ENCODE results near the gene EIF4A2. TPM values are rescaled to one million over a fixed set of nuclear protein-coding genes. Genes with fewer than 3 reads are reported as not detected.

Gene EIF4A2
- total RNA-seq, 6 donors from 2014 or later, result 215 to 409 (median 290) TPM

DNA sequence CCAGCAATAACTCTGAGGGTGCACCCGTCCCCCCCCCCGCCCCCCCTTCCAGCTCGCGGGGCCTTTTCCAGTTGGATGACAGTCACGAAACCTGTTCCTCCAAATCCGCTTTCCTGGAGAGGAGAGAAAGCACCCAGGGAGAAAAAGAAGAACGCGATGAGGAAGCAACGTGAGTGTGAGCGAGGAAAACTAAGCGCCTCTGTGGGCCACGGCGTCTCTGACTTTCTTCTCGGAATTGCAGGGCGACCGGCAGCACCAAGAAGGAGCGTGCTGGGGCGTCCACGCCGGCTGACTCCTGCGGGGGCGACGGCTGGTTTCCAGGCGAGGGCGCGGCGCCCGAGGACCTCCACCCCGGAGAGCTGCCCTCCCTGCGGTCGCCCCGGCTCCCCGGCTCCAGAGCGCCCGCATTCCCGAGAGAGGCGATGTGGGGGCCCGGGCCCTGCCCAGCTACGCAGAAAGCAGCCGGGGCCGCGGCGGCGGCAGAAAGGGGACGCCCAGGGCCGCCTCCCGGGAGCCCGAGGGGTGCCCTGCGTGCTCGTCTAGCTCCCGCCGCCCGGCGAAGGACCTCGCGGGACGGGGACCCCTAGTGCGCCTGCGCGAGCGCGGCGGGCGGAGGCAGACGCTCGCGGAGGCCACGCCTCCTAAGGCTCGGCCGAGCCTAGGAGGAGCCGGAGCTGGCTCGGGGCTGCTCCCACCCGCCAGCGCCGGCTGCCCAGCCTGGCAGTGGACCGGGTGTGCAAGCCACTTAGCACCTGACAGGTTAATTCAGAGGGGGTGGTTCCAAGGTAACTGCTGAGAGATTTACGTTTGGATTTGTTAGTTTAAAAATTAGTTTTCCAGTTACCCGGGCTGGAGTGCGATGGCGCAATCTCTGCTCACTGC lies 43.8 kb downstream of the EIF4A2 start:
- H3K4me3 ChIP-seq, result peak overlapping the region; percentile 62 to 88 (median 67)
- H3K9me3 ChIP-seq, result no peaks in the 10 kb centered on the region
- no peaks in the 10 kb centered on the region for H3K36me3 ChIP-seq
- peaks cover 18 to 27% (median 23%) of the 10 kb centered on the region in 4 donors for H3K4me1 ChIP-seq
- TF ChIP-seq, protein P1, sequence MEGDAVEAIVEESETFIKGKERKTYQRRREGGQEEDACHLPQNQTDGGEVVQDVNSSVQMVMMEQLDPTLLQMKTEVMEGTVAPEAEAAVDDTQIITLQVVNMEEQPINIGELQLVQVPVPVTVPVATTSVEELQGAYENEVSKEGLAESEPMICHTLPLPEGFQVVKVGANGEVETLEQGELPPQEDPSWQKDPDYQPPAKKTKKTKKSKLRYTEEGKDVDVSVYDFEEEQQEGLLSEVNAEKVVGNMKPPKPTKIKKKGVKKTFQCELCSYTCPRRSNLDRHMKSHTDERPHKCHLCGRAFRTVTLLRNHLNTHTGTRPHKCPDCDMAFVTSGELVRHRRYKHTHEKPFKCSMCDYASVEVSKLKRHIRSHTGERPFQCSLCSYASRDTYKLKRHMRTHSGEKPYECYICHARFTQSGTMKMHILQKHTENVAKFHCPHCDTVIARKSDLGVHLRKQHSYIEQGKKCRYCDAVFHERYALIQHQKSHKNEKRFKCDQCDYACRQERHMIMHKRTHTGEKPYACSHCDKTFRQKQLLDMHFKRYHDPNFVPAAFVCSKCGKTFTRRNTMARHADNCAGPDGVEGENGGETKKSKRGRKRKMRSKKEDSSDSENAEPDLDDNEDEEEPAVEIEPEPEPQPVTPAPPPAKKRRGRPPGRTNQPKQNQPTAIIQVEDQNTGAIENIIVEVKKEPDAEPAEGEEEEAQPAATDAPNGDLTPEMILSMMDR (IDR thresholded peaks at IDR 0.05), result peak in 1 of 6 experiments; percentile 21
- TF ChIP-seq POLR2A (IDR thresholded peaks at IDR 0.05) (peak in 1 of 4 donors; percentile 76), EP300 (IDR thresholded peaks at IDR 0.05) (no peak), POLR2AphosphoS5 (IDR thresholded peaks at IDR 0.05) (peak in 1 of 2 donors; percentile 66)
- DNase-seq (peak; percentile 80 to 97), ATAC-seq (ENCODE audit: low FRiP score in 2 of 2) (peak; percentile 92 to 98)
- WGBS, 2 donors, result 4 to 11% methylated on average over 7 to 33 of the region's 80 CpGs
- H3K27me3 ChIP-seq, result peaks cover 0 to 36% (median 11%) of the 10 kb centered on the region in 4 donors
- H3K27ac ChIP-seq, result peak overlapping the region in 2 of 4 donors; percentile 44 to 72

DNA sequence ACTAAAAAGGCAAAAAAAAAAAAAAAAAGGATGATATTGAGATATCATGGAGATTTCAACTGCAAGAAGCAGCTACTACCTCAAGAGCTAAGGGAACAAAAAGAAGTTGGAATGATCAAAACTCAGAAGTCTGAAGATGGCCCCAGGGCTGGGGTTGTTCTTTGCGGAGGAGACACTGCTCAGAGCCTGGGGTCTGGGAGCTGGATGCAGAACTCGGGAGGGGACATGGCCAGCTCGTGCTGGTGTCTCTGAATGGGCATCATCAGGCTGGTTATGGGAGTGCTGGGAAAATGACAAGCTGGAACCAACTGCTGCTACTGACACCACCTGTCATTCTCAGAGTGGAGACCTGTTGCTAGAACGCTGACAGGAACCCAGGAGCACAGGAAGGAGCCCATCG lies 45.0 kb downstream of the EIF4A2 start:
- Histone ChIP-seq H3K4me3 (no peak overlapping the region), H3K27me3 (peaks cover 0 to 36% (median 11%) of the 10 kb centered on the region in 4 donors), H3K4me1 (peaks cover 18 to 27% (median 23%) of the 10 kb centered on the region in 4 donors), H3K36me3 (no peaks in the 10 kb centered on the region), H3K9me3 (no peaks in the 10 kb centered on the region), H3K27ac (no peak overlapping the region)
- DNase-seq, result no peak
- TF ChIP-seq POLR2A (IDR thresholded peaks at IDR 0.05) (no peak), EP300 (IDR thresholded peaks at IDR 0.05) (no peak), POLR2AphosphoS5 (IDR thresholded peaks at IDR 0.05) (no peak)
- TF ChIP-seq, protein P1 (IDR thresholded peaks at IDR 0.05), result no peak
- 20 to 32% methylated on average over 5 of the region's 5 CpGs for WGBS, 2 donors
- no peak for ATAC-seq (ENCODE audit: low FRiP score in 2 of 2)

DNA sequence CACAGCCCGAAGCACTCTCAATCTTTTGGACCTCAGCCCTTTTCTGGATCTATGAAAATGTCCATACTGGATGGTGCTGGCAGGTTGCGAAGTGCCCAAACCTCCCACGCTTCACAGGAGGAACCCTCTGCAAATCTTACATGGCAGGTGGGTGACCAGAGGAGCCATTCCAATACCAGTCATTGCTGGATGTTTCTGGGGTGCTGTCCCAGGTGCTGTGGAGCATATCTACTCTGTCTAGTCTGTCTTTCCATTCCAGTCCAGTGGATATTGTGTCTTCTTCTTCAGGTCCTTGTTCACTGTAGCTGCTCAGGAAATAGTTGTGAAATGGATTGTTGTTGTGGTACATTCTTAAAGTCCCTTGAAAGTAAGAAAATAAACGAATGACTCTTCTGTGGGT lies 48.4 kb downstream of the EIF4A2 start:
- Histone ChIP-seq H3K27me3 (peaks cover 0 to 11% (median 0%) of the 10 kb centered on the region in 4 donors), H3K4me3 (no peak overlapping the region), H3K36me3 (no peaks in the 10 kb centered on the region), H3K4me1 (peaks cover 5 to 12% (median 7%) of the 10 kb centered on the region in 4 donors), H3K27ac (no peak overlapping the region), H3K9me3 (no peaks in the 10 kb centered on the region)
- TF ChIP-seq, protein P1 (IDR thresholded peaks at IDR 0.05), result no peak
- TF ChIP-seq POLR2AphosphoS5 (IDR thresholded peaks at IDR 0.05), result no peak
- no peak for DNase-seq
- ATAC-seq (ENCODE audit: low FRiP score in 2 of 2), result no peak
- WGBS, 2 donors, result 59 to 80% methylated on average over 4 of the region's 4 CpGs

- TF ChIP-seq, protein P1 (IDR thresholded peaks at IDR 0.05), result no peak
- TF ChIP-seq POLR2A (IDR thresholded peaks at IDR 0.05) (no peak), POLR2AphosphoS5 (IDR thresholded peaks at IDR 0.05) (no peak), EP300 (IDR thresholded peaks at IDR 0.05) (no peak)
- Histone ChIP-seq H3K4me3 (no peak overlapping the region), H3K27ac (no peak overlapping the region), H3K27me3 (peaks cover 0 to 11% (median 0%) of the 10 kb centered on the region in 4 donors), H3K36me3 (no peaks in the 10 kb centered on the region), H3K9me3 (no peaks in the 10 kb centered on the region), H3K4me1 (peaks cover 4 to 7% (median 4%) of the 10 kb centered on the region in 4 donors)
- DNase-seq (no peak), ATAC-seq (ENCODE audit: low FRiP score in 2 of 2) (no peak)
- 86 to 87% methylated on average over 1 of the region's 1 CpG for WGBS, 2 donors
Measured at GRCh38 chr3:186832276-186832675, 48.9 kb downstream of the EIF4A2 start.

Small RNA genes within 50 kb of the gene (small RNA-seq; reads per million reads assigned to genes)
- gene RF00092 (0 reads per million in 4 donors), gene RNU6-1105P (0 reads per million in 4 donors), gene SNORA4 (0 reads per million in 4 donors), gene SNORA63 (0 reads per million in 4 donors), gene SNORA81 (0 reads per million in 4 donors), gene SNORD2 (0 reads per million in 4 donors)

Other genes with a start within 250 kb of the EIF4A2 start
- gene CRYGS, start 239.2 kb upstream of the EIF4A2 start, total RNA-seq, result 1 to 10 TPM; 2.7 to 9.4 (median 3.2) TPM
- gene TBCCD1, start 216.2 kb upstream of the EIF4A2 start, total RNA-seq, result 10 to 100 TPM in 5 of 6 donors, 1 to 10 TPM in 1; 8.3 to 20.4 (median 11.0) TPM
- 10 to 100 TPM; 10.5 to 52.7 (median 38.9) TPM for gene DNAJB11, start 212.9 kb upstream of the EIF4A2 start, total RNA-seq
- 1 to 10 TPM in 2 of 6 donors, not detected in 4; 1.1 to 1.5 TPM for gene AHSG, start 170.5 kb upstream of the EIF4A2 start, total RNA-seq
- not detected for gene FETUB, start 143.2 kb upstream of the EIF4A2 start, total RNA-seq
- gene HRG, start 117.6 kb upstream of the EIF4A2 start, total RNA-seq, result under 1 TPM in 2 of 6 donors, not detected in 4; 0.13 to 0.23 TPM
- gene KNG1, start 66.2 kb upstream of the EIF4A2 start, total RNA-seq, result under 1 TPM in 2 of 6 donors, not detected in 4; 0.46 to 0.51 TPM
- 10 to 100 TPM in 1 of 6 donors, 1 to 10 TPM in 5; 6.0 to 14.9 (median 8.7) TPM for gene RFC4, start 22.9 kb downstream of the EIF4A2 start, total RNA-seq
- under 1 TPM in 1 of 6 donors, not detected in 5; 0.20 TPM for gene ADIPOQ, start 59.1 kb downstream of the EIF4A2 start, total RNA-seq
- gene ST6GAL1, start 146.9 kb downstream of the EIF4A2 start, total RNA-seq, result 100 to 1,000 TPM in 2 of 6 donors, 10 to 100 TPM in 4; 72.6 to 141 (median 93.3) TPM